H1 (cell line): ENCODE results near the gene SMARCD1. TPM values are rescaled to one million over a fixed set of nuclear protein-coding genes. Genes with fewer than 3 reads are reported as not detected.

Experiments used
- ATF3 ChIP-seq: IDR thresholded peaks from 2 replicates; pipeline ENCODE4 v1.6.1; 2011; ENCODE audit warnings: low read depth, mild to moderate bottlenecking, low read length; ENCODE audit not compliant: insufficient read depth
- CBX5 ChIP-seq: fragments of 300-800, 300-1000 bp; sonication (generic); IDR thresholded peaks from 2 replicates; pipeline ENCODE4 v1.7.1; 2016; ENCODE audit warnings: antibody characterized with exemption, low read length, low read depth
- CHD1 ChIP-seq: IDR thresholded peaks from 2 replicates; pipeline ENCODE4 v1.6.1; 2012; ENCODE audit warnings: low read depth, low read length, improper control_type of control experiment
- CHD7 ChIP-seq: fragments of 300-600 bp; sonication (generic); IDR thresholded peaks from 2 replicates; pipeline ENCODE4 v1.7.1; 2012; ENCODE audit warnings: low read length, moderate library complexity, mild to moderate bottlenecking, inconsistent platforms; ENCODE audit not compliant: insufficient replicate concordance
- FOSL1 ChIP-seq: IDR thresholded peaks from 2 replicates; pipeline ENCODE4 v1.6.1; 2011; ENCODE audit warnings: mild to moderate bottlenecking, low read depth, low read length, moderate library complexity; ENCODE audit not compliant: insufficient read depth
- GABPA ChIP-seq: IDR thresholded peaks from 2 replicates; pipeline ENCODE4 v1.6.1; 2011; ENCODE audit warnings: mild to moderate bottlenecking, low read length, moderate library complexity, borderline replicate concordance; ENCODE audit not compliant: insufficient read depth
- JUND ChIP-seq: IDR thresholded peaks from 2 replicates; pipeline ENCODE4 v1.6.1; 2011; ENCODE audit warnings: mild to moderate bottlenecking, improper control_type of control experiment, low read length
- KDM4A ChIP-seq: IDR thresholded peaks from one replicate; pipeline ENCODE4 v1.7.1; 2012; ENCODE audit warnings: low read depth, mild to moderate bottlenecking, moderate library complexity, low read length, inconsistent platforms; ENCODE audit not compliant: severe bottlenecking
- RFX5 ChIP-seq: IDR thresholded peaks from 2 replicates; pipeline ENCODE4 v1.6.1; 2011; ENCODE audit warnings: low read depth, low read length, improper control_type of control experiment, borderline replicate concordance
- RNF2 ChIP-seq: fragments of 200-900, 300-1000 bp; sonication (generic); IDR thresholded peaks from 2 replicates; pipeline ENCODE4 v1.7.1; 2016; ENCODE audit warnings: borderline replicate concordance, low read depth, mild to moderate bottlenecking, antibody characterized with exemption, low read length; ENCODE audit not compliant: poor library complexity, severe bottlenecking; ENCODE audit errors: missing control alignments
- SRF ChIP-seq: IDR thresholded peaks from 2 replicates; pipeline ENCODE4 v1.6.1; 2011; ENCODE audit warnings: mild to moderate bottlenecking, low read depth, low read length, moderate library complexity
- polyA plus RNA-seq, 7 experiments: library from polyadenylated mRNA; depleted of rRNA in 3 of 7; stranded (reverse) in 5 of 7; unstranded in 2 of 7; fragments of >200 nt in 5 of 7; fragments of 200-250 nt in 2 of 7; gene quantifications; 1 replicate in 5 of 7; 2 replicates in 1 of 7; 4 replicates in 1 of 7; pipeline versions ENCODE4 v1.2.1 to v1.2.3, GENCODE V29; 2011 to 2013; ENCODE audit warnings: missing spikeins in 2 of 7, mixed read lengths in 2 of 7
- total RNA-seq: library from RNA; stranded (reverse); fragmentation: NEBNext Ultra II Directional; extraction: Animal tissue kit (Norgen Biotek cat#: 25700); gene quantifications from 2 replicates; pipeline ENCODE4 v1.2.1, GENCODE V29; 2021

Gene SMARCD1
- total and polyA plus RNA-seq, 2 of the 8 experiments (the other 6 are each of a cell fraction or from before 2014, with no cell fraction given): 128 to 130 TPM

- no peak for TF ChIP-seq CHD7
- TF ChIP-seq RFX5: no peak
- no peak for TF ChIP-seq JUND
- no peak for TF ChIP-seq RNF2
- no peak for TF ChIP-seq KDM4A
- TF ChIP-seq ATF3: no peak
- TF ChIP-seq SRF: no peak
- TF ChIP-seq CBX5: no peak
- no peak for TF ChIP-seq GABPA
- TF ChIP-seq FOSL1: no peak
- TF ChIP-seq CHD1: no peak
These were observed 4.6 kb downstream of the SMARCD1 start (continued) for GRCh38 chr12:50089730-50090129.
